Upper lobe of left lung (tissue), 6 donors: ENCODE data around the gene SMPD3. TPM values are rescaled to one million over a fixed set of nuclear protein-coding genes. Genes with fewer than 3 reads are reported as not detected.
A peak's percentile ranks its signal among the peaks of the same experiment; 100 is the strongest.

Experiments used
- ATAC-seq, 2 donors: fragments of 200-7000 bp; cut with Tn5 transposase; one replicate each; pipeline ENCODE4 v1.9.1; 2022; ENCODE audit warnings: mild to moderate bottlenecking in 2 of 2, moderate library complexity in 2 of 2; ENCODE audit not compliant: low FRiP score in 2 of 2
- DNase-seq, 2 donors: peaks; one replicate each; pipeline ENCODE4 v3.0.0-alpha.2; 2019 to 2020
- H3K27ac ChIP-seq, 4 donors: fragments of 200-600 bp; sonication (generic); one replicate each; pipeline ENCODE4 v1.5.1; 2016 to 2019
- H3K27me3 ChIP-seq, 4 donors: fragments of 200-600 bp; sonication (generic); one replicate each; pipeline ENCODE4 v1.5.1; 2017 to 2019
- H3K36me3 ChIP-seq, 4 donors: fragments of 200-600 bp; sonication (generic); one replicate each; pipeline ENCODE4 v1.5.1; 2016 to 2019
- H3K4me1 ChIP-seq, 4 donors: fragments of 200-600 bp; sonication (generic); one replicate each; pipeline ENCODE4 v1.5.1; 2018 to 2019
- H3K4me3 ChIP-seq, 4 donors: fragments of 200-600 bp; sonication (generic); one replicate each; pipeline ENCODE4 v1.5.1; 2017 to 2019; ENCODE audit warnings: mild to moderate bottlenecking in 2 of 4, moderate library complexity in 1 of 4
- H3K9me3 ChIP-seq, 4 donors: fragments of 200-600 bp; sonication (generic); one replicate each; pipeline ENCODE4 v1.5.1; 2018 to 2019
- CTCF ChIP-seq, 6 experiments: fragments of 450-650 bp in 4 of 6; fragments of 200-600 bp in 2 of 6; sonication (generic) in 2 of 6; IDR thresholded peaks; one replicate each; pipeline ENCODE4 v1.5.1; 2016 to 2019; ENCODE audit warnings: antibody characterized with exemption in 6 of 6
- EP300 ChIP-seq, 4 donors: sonication (generic); formaldehyde crosslinking; IDR thresholded peaks; one replicate each; pipeline ENCODE4 v1.5.1; 2017; ENCODE audit warnings: antibody characterized with exemption in 4 of 4, control low read depth in 2 of 4
- POLR2A ChIP-seq, 4 donors: fragments of 450-650 bp; IDR thresholded peaks; one replicate each; pipeline ENCODE4 v1.5.1; 2016 to 2017; ENCODE audit warnings: antibody characterized with exemption in 4 of 4, mild to moderate bottlenecking in 2 of 4
- POLR2AphosphoS5 ChIP-seq, 2 donors: sonication (generic); formaldehyde crosslinking; IDR thresholded peaks; one replicate each; pipeline ENCODE4 v1.5.1; 2017; ENCODE audit warnings: antibody characterized with exemption in 2 of 2
- WGBS, 2 donors: methylation state at CpG; one replicate each; pipeline ENCODE4 v1.1.5; 2017 to 2018; 5-methylcytosine and 5-hydroxymethylcytosine counted together
- total RNA-seq, 6 donors: library from RNA; depleted of rRNA in 4 of 6; stranded (reverse); fragments of >200 nt in 4 of 6; gene quantifications; one replicate each; pipeline versions ENCODE4 v1.1.0 to v1.2.1, GENCODE V29; 2016 to 2021
- donor health status: DM: no; HTN: no; CAD: no; lungs with moderate emphysema.
- donor health status: DM: no; HTN: yes; CAD: no; lungs with severe emphysema.

SMPD3 gene
- total RNA-seq, 6 donors from 2014 or later, result 1.2 to 10.7 (median 3.2) TPM

- Histone ChIP-seq H3K27ac (no peak overlapping the region), H3K4me3 (no peak overlapping the region), H3K9me3 (no peaks in the 10 kb centered on the region), H3K4me1 (peaks cover 19 to 28% (median 20%) of the 10 kb centered on the region in 4 donors), H3K36me3 (no peaks in the 10 kb centered on the region), H3K27me3 (peaks cover 0 to 7% (median 1%) of the 10 kb centered on the region in 4 donors)
- ATAC-seq, result no peak
- TF ChIP-seq POLR2AphosphoS5 (IDR thresholded peaks at IDR 0.05) (no peak), EP300 (IDR thresholded peaks at IDR 0.05) (no peak), CTCF (IDR thresholded peaks at IDR 0.05) (peak in 4 of 6 experiments; percentile 28 to 51 (median 50))
- DNase-seq, result peak in 1 of 2 donors; percentile 44
- 0% methylated on average over 1 of the region's 1 CpG for WGBS, 2 donors
Observed at GRCh38 chr16:68445458-68445857, 2.9 kb downstream of the SMPD3 start.

DNA sequence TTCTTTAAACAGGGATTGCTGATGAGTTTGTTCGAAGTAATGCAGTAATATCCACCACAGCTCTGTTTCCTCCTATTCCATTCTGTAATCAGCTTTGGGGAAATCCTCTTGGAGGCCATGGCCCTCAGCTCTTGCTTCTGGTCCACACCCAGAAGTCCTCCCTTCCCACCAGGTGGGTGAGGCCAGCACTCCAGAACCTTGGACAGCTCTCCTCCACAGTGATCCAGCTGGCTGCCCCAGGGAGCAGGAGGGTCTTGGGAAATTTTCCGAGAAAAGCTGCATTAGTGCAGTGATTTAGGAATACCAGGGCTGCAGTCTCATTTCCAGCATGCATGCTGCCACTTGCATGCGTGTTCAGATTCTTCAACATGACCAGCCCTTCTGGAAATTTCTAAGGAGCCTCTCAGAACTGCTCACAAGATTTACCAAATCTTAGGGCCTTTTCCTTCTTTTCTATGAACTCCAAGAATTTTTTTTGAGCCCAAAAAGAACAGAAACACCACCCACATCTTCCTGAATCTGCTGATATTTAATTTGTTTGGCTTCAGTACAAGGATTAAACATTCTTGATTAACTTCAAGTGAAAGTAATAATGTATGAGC is 4.2 kb downstream of the SMPD3 start:
- peaks cover 0 to 7% (median 1%) of the 10 kb centered on the region in 4 donors for H3K27me3 ChIP-seq
- no peaks in the 10 kb centered on the region for H3K36me3 ChIP-seq
- H3K4me1 ChIP-seq, result peaks cover 19 to 25% (median 20%) of the 10 kb centered on the region in 4 donors
- no peak for ATAC-seq
- no peaks in the 10 kb centered on the region for H3K9me3 ChIP-seq
- no peak overlapping the region for H3K4me3 ChIP-seq
- H3K27ac ChIP-seq, result no peak overlapping the region
- WGBS, 2 donors, result 31 to 38% methylated on average over 3 of the region's 3 CpGs
- TF ChIP-seq EP300 (IDR thresholded peaks at IDR 0.05) (no peak), CTCF (IDR thresholded peaks at IDR 0.05) (no peak)
- no peak for DNase-seq

- Histone ChIP-seq H3K4me3 (no peak overlapping the region), H3K9me3 (peaks cover 0 to 5% (median 4%) of the 10 kb centered on the region in 4 donors), H3K27me3 (no peaks in the 10 kb centered on the region), H3K4me1 (peaks cover 4 to 9% (median 5%) of the 10 kb centered on the region in 4 donors), H3K27ac (no peak overlapping the region), H3K36me3 (no peaks in the 10 kb centered on the region)
- ATAC-seq (no peak), DNase-seq (no peak)
- WGBS, 2 donors, result 90 to 95% methylated on average over 4 of the region's 4 CpGs
- TF ChIP-seq EP300 (IDR thresholded peaks at IDR 0.05) (no peak), POLR2A (IDR thresholded peaks at IDR 0.05) (no peak), CTCF (IDR thresholded peaks at IDR 0.05) (no peak)
Observed at GRCh38 chr16:68436581-68436980, 11.7 kb downstream of the SMPD3 start.

GRCh38 chr16:68434624-68435210 is 13.6 kb downstream of the SMPD3 start:
- 37 to 39% methylated on average over 4 to 5 of the region's 5 CpGs for WGBS, 2 donors
- Histone ChIP-seq H3K9me3 (peaks cover 0 to 5% (median 4%) of the 10 kb centered on the region in 4 donors), H3K27me3 (no peaks in the 10 kb centered on the region), H3K4me1 (peaks cover 4 to 9% (median 5%) of the 10 kb centered on the region in 4 donors), H3K4me3 (no peak overlapping the region), H3K36me3 (no peaks in the 10 kb centered on the region), H3K27ac (peak overlapping the region in 1 of 4 donors; percentile 30)
- TF ChIP-seq POLR2AphosphoS5 (IDR thresholded peaks at IDR 0.05) (no peak), CTCF (IDR thresholded peaks at IDR 0.05) (no peak), EP300 (IDR thresholded peaks at IDR 0.05) (no peak), POLR2A (IDR thresholded peaks at IDR 0.05) (no peak)
- ATAC-seq (no peak), DNase-seq (no peak)

GRCh38 chr16:68433316-68433715 is 15.0 kb downstream of the SMPD3 start:
- WGBS, 2 donors, result 87 to 90% methylated on average over 4 of the region's 4 CpGs
- no peak for ATAC-seq
- TF ChIP-seq POLR2AphosphoS5 (IDR thresholded peaks at IDR 0.05), result no peak

More at GRCh38 chr16:68433316-68433715, 15.0 kb downstream of the SMPD3 start:
- no peak for DNase-seq
- Histone ChIP-seq H3K4me3 (no peak overlapping the region), H3K4me1 (peaks cover 4 to 9% (median 5%) of the 10 kb centered on the region in 4 donors), H3K27me3 (no peaks in the 10 kb centered on the region), H3K9me3 (peaks cover 0 to 5% (median 4%) of the 10 kb centered on the region in 4 donors), H3K36me3 (no peaks in the 10 kb centered on the region), H3K27ac (no peak overlapping the region)
